Activated CD4-positive, alpha-beta T cell treated with anti-CD3 and anti-CD28 coated beads, Interleukin-2, Interleukin-6, amounts not matched to agents 100 ng/mL and 50 ng/mL, durations not matched to agents 16 hours and 8 hours (primary cell): ENCODE results near the gene EPHA4.

Source experiments
- DNase-seq: peaks from one replicate; pipeline ENCODE4 v3.0.0-alpha.2; 2020

EPHA4 gene

DNA sequence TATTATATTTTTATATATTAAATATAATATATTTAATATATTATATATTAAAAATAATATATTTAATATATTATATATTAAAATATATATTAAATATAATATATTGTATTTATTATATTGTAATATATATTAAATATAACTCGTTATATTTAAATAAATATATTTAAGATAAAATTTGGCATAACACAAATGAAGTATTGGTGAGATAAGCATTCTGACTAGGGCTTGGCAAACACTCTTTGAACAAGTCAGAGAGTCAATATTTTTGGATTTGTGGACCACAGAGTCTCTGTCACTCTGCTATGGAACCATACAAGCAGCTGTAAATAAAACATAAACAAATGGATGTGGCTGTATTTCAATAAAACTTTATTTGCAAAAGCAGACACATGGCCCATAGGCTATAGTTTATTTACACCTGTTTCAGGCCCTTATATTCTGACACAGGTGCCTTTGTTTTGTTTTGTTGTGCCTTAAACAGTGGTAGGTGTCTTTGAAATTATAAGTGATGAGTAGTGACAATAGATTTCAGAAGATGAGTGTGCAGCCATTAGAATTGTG is 190.1 kb downstream of the EPHA4 start:
- DNase-seq: no peak

GRCh38 chr2:221380686-221381085 is 191.4 kb downstream of the EPHA4 start:
- DNase-seq: no peak

- DNase-seq: no peak
These were observed 192.0 kb downstream of the EPHA4 start for GRCh38 chr2:221380062-221380461.

DNA sequence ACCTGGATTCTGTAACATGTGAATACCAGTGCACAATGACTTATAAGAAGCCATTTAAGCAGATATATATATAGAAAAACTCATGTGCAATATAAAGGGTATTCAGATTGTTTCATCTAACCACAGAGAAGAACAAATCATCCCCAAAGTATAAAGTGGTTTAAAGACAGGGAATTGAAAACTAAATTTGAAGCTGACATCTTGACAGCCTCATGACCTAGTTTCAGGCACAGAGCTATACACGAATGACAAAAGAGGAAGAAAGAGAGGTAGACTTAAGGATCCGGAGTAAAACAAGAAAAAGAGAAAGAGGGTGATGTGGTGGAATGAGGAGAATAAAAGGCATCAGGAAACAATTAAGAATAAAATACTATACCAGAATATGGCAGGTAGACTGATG is 194.5 kb downstream of the EPHA4 start:
- DNase-seq: no peak

GRCh38 chr2:221377066-221377465 is 195.0 kb downstream of the EPHA4 start:
- DNase-seq: no peak

- DNase-seq: no peak
These were observed 197.9 kb downstream of the EPHA4 start for GRCh38 chr2:221374234-221374633.

GRCh38 chr2:221372907-221373306 is 199.2 kb downstream of the EPHA4 start:
- DNase-seq: no peak

DNA sequence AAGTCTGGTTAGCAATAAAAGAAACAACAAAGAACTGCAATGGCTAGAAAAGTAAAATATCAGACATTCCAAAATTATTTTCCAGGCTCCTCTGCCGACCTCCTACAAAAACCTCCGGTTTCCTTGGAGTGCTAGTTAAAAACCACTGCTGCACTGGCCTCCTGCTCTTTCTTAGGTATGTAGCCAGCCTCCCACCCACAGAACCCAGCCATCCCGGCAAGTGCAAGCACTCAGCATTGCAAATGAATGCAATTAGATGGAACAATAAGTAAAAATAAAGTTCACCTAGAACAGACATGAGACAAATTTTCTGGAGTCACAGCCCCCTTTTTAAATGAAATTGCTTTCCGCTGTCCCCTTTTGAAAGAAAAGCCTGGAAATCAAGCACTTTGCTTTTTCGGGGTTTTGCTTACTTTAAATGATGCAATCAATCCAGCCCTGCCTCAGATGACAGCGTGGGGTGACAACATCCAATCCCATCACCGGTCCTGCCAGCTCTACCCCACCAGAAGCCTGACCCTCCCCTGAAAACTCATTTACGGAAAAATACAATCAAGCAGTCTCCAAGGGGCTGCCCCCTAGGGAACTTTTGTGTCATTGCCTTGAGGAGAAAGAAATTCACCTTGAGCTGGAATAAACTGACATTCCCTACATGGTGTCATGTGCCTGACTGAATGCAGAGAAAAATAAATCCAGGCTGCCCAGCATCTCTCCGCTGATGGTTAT is 199.8 kb downstream of the EPHA4 start:
- DNase-seq: no peak

DNA sequence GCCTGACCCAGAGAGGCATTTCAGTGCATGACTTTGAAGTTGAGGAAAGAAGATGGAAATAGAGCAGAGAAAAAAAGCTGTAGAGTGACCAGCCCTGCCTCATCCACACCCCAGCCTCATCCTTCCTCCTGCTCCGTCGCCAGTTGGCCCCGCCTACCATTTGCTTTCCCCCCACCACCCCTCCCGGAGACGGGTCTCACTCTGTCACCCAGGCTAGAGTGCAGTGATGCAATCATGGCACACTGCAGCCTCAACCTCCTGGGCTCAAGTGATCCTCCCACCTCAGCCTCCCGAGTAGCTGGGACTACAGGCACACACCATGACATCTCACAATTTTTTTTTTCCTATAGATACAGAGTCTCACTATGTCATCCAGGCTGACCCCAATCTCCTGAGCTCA is 200.8 kb downstream of the EPHA4 start:
- no peak for DNase-seq

DNA sequence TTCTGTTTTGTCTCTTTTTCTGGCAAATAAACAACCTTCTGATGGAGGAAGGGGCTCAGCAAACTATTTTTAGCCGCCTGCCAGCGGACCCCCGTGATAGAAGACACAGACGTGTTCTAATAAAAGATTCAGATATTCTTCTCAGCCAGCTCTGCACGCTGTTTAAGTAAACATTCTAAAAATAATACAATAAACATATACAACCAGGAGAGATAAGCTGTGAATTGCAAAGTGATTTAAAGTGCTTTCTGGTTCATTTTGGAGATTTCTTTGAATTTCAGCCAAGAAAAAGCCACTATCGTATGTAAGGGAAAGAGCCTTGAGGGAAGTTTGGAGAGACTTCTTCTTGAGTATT is 201.3 kb downstream of the EPHA4 start:
- DNase-seq: no peak

DNA sequence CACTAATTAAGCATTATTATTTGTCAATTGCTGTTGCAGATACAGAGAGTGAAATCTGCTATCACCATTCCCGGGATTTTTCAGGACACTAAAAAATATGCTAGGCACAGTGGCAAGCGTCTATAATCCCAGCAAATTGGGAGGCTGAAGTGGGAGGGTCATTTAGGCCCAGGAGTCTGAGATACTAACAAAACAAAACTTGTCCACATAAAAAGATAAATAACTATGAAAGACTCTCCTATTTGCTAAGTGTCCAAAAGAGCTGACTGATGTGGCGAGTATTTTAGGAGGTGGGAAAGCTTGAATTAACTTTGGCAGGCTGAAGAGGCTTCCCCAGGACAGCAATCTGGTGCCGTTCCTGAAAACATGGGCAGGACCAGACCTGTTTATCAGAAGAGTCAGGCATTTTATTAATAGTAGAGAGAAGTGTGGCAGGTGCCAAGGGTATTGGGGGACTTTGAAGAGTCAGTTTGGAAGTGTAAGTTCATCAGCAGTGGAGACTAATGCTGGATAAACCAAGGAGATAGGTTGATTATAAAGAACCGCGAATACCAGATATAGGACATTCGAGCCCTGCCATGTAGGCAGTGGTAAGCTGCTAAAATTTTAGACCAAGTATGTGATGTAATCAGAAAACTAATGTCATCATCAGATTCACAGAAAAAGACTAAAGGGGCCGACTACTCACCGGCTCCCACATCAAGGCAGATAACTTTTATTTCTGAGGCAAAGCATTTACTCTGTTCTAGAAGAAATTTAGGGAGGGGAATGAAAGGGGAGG is 201.8 kb downstream of the EPHA4 start:
- DNase-seq: no peak
